ENCODE data around the gene SMAP1.
A peak's percentile ranks its signal among the peaks of the same experiment; 100 is the strongest.

Gene SMAP1

DNA sequence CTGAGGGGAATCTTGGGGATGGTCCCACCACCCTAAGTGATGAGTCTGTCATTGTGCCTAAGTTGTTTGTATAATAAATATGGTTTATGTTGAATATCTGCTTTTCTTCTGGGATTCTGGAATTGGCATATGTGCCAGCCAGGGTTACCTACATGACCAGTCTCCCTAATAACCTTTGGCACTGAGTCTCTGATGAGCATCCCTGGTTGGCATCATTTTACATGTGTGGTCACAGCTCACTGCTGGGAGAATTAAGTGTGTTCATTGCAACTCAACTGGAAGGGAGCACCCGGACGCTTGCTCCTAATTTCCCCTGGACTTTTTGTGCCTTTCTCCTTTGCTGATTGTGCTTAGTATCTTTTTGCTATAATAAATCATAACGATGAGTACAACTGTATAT, 8.1 kb downstream of the SMAP1 start (continued):
- TF ChIP-seq, protein P1, sequence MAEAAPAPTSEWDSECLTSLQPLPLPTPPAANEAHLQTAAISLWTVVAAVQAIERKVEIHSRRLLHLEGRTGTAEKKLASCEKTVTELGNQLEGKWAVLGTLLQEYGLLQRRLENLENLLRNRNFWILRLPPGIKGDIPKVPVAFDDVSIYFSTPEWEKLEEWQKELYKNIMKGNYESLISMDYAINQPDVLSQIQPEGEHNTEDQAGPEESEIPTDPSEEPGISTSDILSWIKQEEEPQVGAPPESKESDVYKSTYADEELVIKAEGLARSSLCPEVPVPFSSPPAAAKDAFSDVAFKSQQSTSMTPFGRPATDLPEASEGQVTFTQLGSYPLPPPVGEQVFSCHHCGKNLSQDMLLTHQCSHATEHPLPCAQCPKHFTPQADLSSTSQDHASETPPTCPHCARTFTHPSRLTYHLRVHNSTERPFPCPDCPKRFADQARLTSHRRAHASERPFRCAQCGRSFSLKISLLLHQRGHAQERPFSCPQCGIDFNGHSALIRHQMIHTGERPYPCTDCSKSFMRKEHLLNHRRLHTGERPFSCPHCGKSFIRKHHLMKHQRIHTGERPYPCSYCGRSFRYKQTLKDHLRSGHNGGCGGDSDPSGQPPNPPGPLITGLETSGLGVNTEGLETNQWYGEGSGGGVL (tag by site-specific recombination; IDR thresholded peaks at IDR 0.05) = no peak

DNA sequence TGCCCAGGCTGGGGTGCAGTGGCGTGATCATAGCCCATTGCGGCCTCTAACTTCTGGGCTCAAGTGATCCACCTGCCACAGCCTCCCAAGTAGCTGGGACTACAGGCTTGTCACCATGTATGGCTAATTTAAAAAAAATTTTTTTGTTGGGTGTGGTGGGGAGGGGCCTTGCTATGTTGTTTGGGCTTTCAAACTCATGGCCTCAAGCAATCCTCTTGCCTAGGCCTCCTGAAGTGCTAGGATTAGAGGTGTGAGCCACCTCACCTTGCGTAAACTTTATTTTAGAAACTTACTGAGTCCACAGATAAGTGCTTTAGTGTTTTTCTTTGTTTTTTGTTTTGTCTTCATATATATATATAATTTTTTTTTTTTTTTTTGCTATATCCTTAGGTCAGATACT, 9.1 kb downstream of the SMAP1 start:
- Histone ChIP-seq H3K36me3 (ENCODE audit: control insufficient read depth in 2 of 2, insufficient read depth in 1 of 2, low read length in 2 of 2) (no peaks in the 10 kb centered on the region; a peak in 1 of 3 replicates), H3K27ac (ENCODE audit: extremely low read depth, low read depth, low read length) (no peak overlapping the region), H3K9me3 (ENCODE audit: control insufficient read depth, insufficient read depth, low read depth, low read length) (no peaks in the 10 kb centered on the region), H3K4me3 (ENCODE audit: low read depth, low read length) (no peak overlapping the region), H3K4me1 (ENCODE audit: control insufficient read depth, insufficient read depth, low read length) (peaks cover 15% of the 10 kb centered on the region)
- peak; percentile 60; the same call in 1 of the 2 replicates for TF ChIP-seq KLF1 (tag by site-specific recombination; IDR thresholded peaks at IDR 0.05)
- no peak for TF ChIP-seq ZNF416 (tag by site-specific recombination; IDR thresholded peaks at IDR 0.05)
- ChIA-PET CTCF (interaction anchor here (1.4 to 2.3 kb wide), 2 partner anchors 8 to 10 kb away, joined by 4 to 12 read pairs; no protein-coding TSS in a partner anchor), POLR2A (interaction anchor here (0.7 to 2.5 kb wide), 2 partner anchors 9 to 614 kb away, joined by 3 to 12 read pairs; partner anchors contain the start of gene SMAP1)

DNA sequence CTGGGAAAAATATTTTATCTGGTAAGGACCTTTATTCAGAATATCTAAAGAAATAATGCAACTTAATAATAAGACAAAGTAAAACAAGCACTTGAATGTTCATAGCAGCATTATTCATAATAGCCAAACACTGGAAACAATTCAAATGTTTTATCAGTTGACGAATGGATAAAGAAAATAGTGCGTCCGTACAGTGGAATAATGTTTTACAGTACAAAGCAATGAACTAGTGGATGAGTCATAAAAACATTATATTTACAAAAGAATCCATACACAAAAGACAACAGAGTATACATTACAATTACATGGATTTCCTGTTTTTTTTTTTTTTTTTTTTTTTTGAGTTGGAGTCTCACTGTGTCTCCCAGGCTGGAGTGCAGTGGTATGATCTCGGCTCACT, 12.7 kb downstream of the SMAP1 start:
- TF ChIP-seq ZNF843 (tag by site-specific recombination; IDR thresholded peaks at IDR 0.05) = no peak
- TF ChIP-seq, protein P2, sequence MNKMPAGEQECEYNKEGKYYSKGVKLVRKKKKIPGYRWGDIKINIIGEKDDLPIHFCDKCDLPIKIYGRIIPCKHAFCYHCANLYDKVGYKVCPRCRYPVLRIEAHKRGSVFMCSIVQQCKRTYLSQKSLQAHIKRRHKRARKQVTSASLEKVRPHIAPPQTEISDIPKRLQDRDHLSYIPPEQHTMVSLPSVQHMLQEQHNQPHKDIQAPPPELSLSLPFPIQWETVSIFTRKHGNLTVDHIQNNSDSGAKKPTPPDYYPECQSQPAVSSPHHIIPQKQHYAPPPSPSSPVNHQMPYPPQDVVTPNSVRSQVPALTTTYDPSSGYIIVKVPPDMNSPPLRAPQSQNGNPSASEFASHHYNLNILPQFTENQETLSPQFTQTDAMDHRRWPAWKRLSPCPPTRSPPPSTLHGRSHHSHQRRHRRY (tag by site-specific recombination; IDR thresholded peaks at IDR 0.05) = no peak
- TF ChIP-seq IKZF3 (tag by site-specific recombination; IDR thresholded peaks at IDR 0.05) = no peak
- no peak for TF ChIP-seq ZNF530 (tag by site-specific recombination; IDR thresholded peaks at IDR 0.05; ENCODE audit: low read depth)
- TF ChIP-seq, protein P3, sequence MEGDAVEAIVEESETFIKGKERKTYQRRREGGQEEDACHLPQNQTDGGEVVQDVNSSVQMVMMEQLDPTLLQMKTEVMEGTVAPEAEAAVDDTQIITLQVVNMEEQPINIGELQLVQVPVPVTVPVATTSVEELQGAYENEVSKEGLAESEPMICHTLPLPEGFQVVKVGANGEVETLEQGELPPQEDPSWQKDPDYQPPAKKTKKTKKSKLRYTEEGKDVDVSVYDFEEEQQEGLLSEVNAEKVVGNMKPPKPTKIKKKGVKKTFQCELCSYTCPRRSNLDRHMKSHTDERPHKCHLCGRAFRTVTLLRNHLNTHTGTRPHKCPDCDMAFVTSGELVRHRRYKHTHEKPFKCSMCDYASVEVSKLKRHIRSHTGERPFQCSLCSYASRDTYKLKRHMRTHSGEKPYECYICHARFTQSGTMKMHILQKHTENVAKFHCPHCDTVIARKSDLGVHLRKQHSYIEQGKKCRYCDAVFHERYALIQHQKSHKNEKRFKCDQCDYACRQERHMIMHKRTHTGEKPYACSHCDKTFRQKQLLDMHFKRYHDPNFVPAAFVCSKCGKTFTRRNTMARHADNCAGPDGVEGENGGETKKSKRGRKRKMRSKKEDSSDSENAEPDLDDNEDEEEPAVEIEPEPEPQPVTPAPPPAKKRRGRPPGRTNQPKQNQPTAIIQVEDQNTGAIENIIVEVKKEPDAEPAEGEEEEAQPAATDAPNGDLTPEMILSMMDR (tag by site-specific recombination; IDR thresholded peaks at IDR 0.05) = no peak
- TF ChIP-seq ZNF391 (tag by site-specific recombination; IDR thresholded peaks at IDR 0.05; ENCODE audit: borderline replicate concordance, low read depth) = no peak
- TF ChIP-seq SCRT2 (tag by site-specific recombination; IDR thresholded peaks at IDR 0.05) = no peak
- TF ChIP-seq, protein P4, sequence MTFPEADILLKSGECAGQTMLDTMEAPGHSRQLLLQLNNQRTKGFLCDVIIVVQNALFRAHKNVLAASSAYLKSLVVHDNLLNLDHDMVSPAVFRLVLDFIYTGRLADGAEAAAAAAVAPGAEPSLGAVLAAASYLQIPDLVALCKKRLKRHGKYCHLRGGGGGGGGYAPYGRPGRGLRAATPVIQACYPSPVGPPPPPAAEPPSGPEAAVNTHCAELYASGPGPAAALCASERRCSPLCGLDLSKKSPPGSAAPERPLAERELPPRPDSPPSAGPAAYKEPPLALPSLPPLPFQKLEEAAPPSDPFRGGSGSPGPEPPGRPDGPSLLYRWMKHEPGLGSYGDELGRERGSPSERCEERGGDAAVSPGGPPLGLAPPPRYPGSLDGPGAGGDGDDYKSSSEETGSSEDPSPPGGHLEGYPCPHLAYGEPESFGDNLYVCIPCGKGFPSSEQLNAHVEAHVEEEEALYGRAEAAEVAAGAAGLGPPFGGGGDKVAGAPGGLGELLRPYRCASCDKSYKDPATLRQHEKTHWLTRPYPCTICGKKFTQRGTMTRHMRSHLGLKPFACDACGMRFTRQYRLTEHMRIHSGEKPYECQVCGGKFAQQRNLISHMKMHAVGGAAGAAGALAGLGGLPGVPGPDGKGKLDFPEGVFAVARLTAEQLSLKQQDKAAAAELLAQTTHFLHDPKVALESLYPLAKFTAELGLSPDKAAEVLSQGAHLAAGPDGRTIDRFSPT (tag by site-specific recombination; IDR thresholded peaks at IDR 0.05) = no peak
- TF ChIP-seq, protein P5, sequence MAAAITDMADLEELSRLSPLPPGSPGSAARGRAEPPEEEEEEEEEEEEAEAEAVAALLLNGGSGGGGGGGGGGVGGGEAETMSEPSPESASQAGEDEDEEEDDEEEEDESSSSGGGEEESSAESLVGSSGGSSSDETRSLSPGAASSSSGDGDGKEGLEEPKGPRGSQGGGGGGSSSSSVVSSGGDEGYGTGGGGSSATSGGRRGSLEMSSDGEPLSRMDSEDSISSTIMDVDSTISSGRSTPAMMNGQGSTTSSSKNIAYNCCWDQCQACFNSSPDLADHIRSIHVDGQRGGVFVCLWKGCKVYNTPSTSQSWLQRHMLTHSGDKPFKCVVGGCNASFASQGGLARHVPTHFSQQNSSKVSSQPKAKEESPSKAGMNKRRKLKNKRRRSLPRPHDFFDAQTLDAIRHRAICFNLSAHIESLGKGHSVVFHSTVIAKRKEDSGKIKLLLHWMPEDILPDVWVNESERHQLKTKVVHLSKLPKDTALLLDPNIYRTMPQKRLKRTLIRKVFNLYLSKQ (tag by site-specific recombination; IDR thresholded peaks at IDR 0.05; ENCODE audit: borderline replicate concordance) = no peak
- TF ChIP-seq, protein P6, sequence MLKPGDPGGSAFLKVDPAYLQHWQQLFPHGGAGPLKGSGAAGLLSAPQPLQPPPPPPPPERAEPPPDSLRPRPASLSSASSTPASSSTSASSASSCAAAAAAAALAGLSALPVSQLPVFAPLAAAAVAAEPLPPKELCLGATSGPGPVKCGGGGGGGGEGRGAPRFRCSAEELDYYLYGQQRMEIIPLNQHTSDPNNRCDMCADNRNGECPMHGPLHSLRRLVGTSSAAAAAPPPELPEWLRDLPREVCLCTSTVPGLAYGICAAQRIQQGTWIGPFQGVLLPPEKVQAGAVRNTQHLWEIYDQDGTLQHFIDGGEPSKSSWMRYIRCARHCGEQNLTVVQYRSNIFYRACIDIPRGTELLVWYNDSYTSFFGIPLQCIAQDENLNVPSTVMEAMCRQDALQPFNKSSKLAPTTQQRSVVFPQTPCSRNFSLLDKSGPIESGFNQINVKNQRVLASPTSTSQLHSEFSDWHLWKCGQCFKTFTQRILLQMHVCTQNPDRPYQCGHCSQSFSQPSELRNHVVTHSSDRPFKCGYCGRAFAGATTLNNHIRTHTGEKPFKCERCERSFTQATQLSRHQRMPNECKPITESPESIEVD (tag by site-specific recombination; IDR thresholded peaks at IDR 0.05) = peak; percentile 21; the same call in 1 of the 2 replicates
- peak; percentile 17 for TF ChIP-seq SETDB1 (IDR thresholded peaks at IDR 0.05; ENCODE audit: insufficient read length, low read length)
- no peak for TF ChIP-seq ZNF37A (tag by site-specific recombination; IDR thresholded peaks at IDR 0.05)
- no peak overlapping the region for H3K4me3 ChIP-seq (ENCODE audit: low read depth, low read length)
- POLR2A ChIA-PET = interaction anchor here (1.8 kb wide), 1 partner anchor 12 kb away, joined by 6 read pairs; the partner anchor contains the start of gene SMAP1
- H3K27ac ChIP-seq (ENCODE audit: extremely low read depth, low read depth, low read length) = no peak overlapping the region
- CTCF ChIA-PET = interaction anchor here (0.6 to 1.7 kb wide), 6 partner anchors 8 to 483 kb away, joined by 3 to 8 read pairs (median 4); partner anchors contain the start of gene SMAP1
- no peaks in the 10 kb centered on the region for H3K9me3 ChIP-seq (ENCODE audit: control insufficient read depth, insufficient read depth, low read depth, low read length)
- peaks cover 19% of the 10 kb centered on the region for H3K4me1 ChIP-seq (ENCODE audit: control insufficient read depth, insufficient read depth, low read length)
- no peaks in the 10 kb centered on the region for H3K36me3 ChIP-seq (ENCODE audit: control insufficient read depth in 2 of 2, insufficient read depth in 1 of 2, low read length in 2 of 2)
